KG1 (cell line): ENCODE data around the gene BMPER.

Experiments
- DNase-seq: peaks from one replicate; lab custom pipeline; 2025; lab: John Stamatoyannopoulos, UW

The BMPER gene

GRCh38 chr7:34031156-34031555, 125.8 kb downstream of the BMPER start:
- no peak for DNase-seq

GRCh38 chr7:34034728-34035127, 129.4 kb downstream of the BMPER start:
- DNase-seq, result no peak

- DNase-seq, result no peak
Measured at GRCh38 chr7:34036051-34036920, 130.9 kb downstream of the BMPER start.

GRCh38 chr7:34036972-34037792, 131.8 kb downstream of the BMPER start:
- no peak for DNase-seq

DNA sequence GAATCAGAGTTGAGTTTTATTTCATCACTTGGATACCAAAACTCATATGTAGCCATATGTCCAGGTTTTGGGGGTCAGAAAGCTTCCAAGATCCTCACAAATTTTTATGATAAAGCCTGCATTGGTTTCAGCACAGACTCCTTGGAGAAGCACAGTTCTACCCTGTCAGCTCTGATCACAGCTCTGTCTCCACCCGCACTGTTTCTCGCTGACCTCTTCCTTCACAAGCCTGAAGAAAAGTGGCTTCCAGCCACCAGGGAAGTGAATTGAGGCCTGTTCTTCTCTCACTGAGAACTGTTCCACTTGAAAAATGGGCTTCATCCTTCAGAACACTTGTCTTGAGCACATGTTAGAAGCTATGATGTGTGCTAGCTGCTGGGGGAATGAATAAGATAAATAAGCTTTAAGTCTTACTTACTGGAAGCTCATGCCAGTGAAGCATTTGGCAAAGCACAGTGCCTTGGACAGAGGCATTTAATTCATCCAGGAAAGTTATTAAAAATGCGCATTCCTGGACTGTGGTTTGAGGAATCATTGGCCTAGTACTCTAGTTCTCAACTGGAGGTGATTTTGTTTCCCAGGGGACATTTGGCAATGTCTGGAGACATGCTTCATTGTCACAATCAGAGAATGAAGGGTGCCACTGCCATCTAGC, 133.6 kb downstream of the BMPER start:
- no peak for DNase-seq

GRCh38 chr7:34041707-34042106, 136.4 kb downstream of the BMPER start:
- DNase-seq, result no peak

DNA sequence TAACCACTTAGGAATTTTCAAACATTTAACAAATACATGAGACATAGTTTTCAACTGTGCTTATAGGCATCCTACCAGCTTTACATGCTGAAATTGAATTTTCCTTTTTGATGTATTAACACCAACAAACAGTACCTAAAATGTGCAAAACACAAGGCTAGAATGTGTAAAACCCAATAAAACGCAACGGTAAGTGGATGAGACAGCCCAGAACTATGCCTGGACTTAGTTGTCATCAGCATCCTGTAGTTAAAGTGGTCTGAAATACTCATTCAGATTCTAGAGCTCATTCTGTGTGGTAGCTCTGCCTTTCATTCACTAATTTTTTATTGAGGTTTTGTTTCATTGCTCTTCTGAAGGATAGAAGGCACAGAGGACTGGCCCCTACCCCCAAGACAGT, 137.1 kb downstream of the BMPER start:
- no peak for DNase-seq

GRCh38 chr7:34043461-34044305, 138.3 kb downstream of the BMPER start:
- DNase-seq, result no peak

- no peak for DNase-seq
Measured at GRCh38 chr7:34044306-34044643, 138.9 kb downstream of the BMPER start.

GRCh38 chr7:34044734-34045353, 139.5 kb downstream of the BMPER start:
- no peak for DNase-seq

DNA sequence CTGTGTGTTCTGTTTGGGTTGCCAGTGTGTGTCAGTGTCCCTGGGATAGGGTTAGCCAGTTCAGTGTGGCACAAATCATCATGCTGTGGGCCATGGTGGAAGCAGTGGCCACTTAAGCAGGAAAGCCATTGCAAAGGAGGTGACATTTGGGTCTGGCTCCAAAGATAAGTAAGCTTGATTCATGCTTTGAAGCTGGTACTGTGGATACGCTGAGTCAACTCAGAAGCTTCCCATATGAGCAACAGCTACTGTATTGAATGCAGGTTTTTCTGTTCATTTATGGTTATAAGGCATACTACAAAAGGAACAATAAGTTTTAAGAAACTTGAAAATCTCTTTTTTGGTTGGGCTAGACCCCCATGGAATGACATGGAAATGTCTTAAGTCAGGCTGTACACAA, 143.1 kb downstream of the BMPER start:
- no peak for DNase-seq

GRCh38 chr7:34054075-34054474, 148.7 kb downstream of the BMPER start:
- DNase-seq, result no peak

DNA sequence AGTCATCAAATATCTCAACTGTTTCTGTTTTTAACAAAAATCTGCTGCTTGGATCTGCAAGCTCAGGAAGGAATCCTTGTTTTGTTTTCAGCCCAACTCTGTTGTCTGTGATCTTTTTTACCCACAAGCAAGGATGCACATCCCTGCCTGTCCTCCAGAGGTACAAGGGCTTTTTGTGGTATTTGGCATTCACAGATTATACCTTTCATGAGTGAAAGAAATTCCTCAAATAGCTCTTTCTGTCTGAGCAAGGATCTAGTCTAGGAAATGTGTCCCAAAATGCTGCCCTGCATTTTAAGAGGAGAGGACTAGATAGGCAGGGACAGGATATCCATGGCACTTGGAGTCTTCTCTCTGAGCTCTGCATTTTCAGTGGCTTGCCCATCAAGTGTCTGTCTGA, 151.8 kb downstream of the BMPER start:
- DNase-seq, result no peak

GRCh38 chr7:34057956-34058355, 152.6 kb downstream of the BMPER start:
- no peak for DNase-seq

- no peak for DNase-seq
Measured at GRCh38 chr7:34058801-34059135, 153.4 kb downstream of the BMPER start.

DNA sequence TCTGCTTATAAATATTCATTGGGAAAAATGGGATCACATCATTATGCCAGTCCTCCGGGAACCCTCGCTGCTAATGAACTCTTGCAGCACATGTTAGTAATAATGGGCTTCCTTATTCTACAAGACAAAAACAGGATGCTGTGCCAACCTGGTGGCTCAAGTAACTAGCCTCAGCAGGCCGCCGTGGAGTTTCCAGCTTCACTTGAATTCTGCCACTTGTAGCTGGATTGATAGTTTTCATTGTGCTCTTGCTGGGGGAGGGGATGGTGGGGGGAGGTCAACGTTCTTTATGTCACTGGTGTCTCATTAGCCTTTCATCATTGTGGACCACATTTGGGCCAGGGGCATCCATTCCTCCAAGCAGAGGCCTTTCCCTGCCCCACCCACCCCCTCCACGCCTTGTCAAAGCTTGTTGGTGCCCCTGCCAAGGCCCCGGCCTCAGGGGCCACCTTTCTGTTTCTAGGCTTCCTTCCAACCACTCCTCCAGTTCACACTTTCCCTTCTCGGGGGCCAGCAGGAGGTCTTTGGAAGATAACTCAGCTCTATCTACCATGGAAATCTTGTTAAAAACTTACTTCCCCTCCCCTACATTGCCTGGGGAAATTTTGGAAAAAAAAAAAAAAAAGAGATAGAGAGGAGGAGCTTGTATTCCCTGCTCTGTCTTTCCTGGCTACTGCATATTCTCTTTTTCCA, 153.9 kb downstream of the BMPER start:
- DNase-seq, result no peak

DNA sequence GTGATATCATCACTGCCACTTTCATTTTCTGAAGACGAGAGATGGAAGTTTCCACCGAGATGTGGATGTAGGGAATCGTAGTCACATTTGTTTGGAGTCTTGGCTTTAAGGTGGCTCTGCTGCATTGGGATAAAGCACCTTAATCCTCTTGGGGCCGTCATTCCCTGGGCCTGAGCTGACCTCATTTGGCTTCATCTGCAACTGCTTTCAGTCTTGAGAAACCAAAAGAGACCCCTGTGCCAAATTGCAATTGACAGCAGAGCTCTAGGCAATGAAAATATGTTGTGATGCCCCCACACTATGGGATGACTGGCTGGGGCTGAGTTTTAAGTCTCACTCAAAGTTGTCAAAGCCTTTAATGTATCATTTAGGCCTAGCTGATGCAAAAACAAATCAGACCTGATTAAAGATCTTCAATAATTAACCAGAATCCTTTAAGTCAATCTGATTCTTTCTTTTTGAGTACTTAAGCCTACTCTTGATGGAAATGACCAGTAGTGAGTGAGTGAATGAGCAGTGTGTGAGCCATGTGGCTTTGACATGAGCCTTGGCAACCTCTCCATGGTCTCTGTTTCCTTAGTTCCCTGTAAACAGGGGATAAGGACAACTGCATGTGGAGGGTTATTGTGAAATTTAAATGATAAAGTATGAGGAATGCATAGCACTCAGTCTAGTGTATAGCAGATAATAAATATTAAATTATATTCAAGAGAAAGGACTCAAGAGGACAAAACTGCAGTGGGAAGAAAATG, 155.0 kb downstream of the BMPER start:
- DNase-seq, result no peak

DNA sequence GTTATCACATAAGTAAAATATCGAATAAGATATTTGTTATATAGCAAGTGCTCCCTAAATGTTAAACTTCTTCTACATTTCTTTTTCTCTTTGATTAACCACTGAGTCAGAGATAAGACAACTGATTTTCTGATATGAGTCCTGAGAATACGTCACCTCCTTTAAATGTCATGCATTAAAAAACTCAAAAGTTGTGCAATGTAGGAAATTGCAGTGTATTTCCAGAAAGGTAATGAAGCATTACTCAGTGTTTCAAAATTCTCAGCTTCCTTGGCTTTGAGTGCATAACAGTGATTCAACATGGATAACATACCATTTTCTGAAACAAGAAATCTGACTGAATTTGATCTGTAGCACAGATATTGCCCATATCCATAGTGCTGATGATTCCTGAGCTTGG, 155.8 kb downstream of the BMPER start:
- DNase-seq, result no peak

GRCh38 chr7:34062341-34062740, 157.0 kb downstream of the BMPER start:
- DNase-seq, result no peak

GRCh38 chr7:34062826-34063225, 157.5 kb downstream of the BMPER start:
- DNase-seq, result no peak
